C4-2B (cell line): ENCODE results near the gene SLC9A9.

Experiments
- CTCF ChIP-seq: fragments of 450-650 bp; conservative IDR thresholded peaks from 2 replicates; pipeline ENCODE4 v1.5.1; 2017; ENCODE audit warnings: mild to moderate bottlenecking
- ZFX ChIP-seq: fragments of 450-650 bp; IDR thresholded peaks from 2 replicates; pipeline ENCODE4 v1.6.1; 2017

GRCh38 chr3:143672396-143673165 lies 175.7 kb downstream of the SLC9A9 start:
- TF ChIP-seq CTCF (no peak), ZFX (no peak)
